22Rv1 (cell line): ENCODE data around the gene LGALS3BP.

Source experiments
- CTCF ChIP-seq: fragments of 450-650 bp; IDR thresholded peaks from 2 replicates; pipeline ENCODE4 v1.5.1; 2017; ENCODE audit warnings: mild to moderate bottlenecking
- ZFX ChIP-seq: fragments of 450-650 bp; IDR thresholded peaks from 2 replicates; pipeline ENCODE4 v1.6.1; 2017; ENCODE audit warnings: antibody characterized with exemption, borderline replicate concordance

DNA sequence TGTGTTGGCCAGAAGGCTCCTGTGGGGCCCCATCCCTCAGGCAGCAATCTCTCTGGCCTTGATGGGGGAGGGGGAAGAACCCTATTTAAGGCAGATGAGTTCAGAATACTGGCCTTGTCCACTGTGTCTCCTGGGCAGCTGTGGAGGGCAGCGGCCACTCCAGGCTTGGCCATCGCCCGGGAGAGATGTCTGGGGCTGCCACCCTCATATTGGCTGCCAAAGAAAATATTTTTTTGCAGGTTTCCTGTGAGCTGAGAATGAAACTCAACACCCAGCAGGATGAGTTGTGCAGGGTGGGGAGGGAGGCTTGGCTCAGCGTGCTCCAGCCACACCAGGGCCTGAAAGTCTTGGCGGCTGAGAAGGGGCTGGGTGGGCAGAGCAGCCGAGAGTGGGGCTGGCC is 40.1 kb downstream of the LGALS3BP start:
- TF ChIP-seq CTCF (no peak), ZFX (no peak)
